Measurements from ENCODE around the gene CALML6.

Gene CALML6

DNA sequence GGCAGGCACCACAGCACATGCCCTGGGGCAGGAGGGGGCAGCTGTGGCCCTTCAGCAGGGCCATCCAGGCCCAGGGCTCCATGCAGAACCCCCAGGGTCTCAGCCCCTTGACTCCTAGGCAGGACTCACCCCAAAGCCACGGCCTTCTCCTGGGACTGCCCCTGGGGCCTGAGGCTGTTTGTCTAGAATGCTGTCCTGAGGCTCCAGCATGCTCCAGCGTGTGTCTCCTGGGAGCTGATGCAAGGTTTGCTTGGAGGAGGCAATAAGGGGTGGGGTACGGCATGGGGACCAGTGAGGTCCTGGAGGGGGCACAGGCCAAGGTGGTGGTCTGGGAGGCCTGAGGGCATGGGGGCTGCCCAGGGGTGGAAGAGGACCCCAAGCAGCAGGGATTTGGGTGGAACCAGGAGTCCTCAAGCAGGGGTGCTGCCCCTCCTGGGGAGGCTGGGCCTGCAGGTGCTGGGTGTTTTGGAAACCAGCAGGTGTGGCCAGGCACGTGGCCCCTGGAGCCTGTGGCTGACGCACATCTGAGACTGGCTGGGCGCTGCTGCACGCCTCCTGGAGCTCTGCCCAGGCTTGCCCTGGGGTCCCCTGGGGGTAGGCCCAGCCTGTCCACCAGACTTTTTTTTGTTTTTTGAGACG, 7.8 kb upstream of the CALML6 start:
- TF ChIP-seq, protein P1, sequence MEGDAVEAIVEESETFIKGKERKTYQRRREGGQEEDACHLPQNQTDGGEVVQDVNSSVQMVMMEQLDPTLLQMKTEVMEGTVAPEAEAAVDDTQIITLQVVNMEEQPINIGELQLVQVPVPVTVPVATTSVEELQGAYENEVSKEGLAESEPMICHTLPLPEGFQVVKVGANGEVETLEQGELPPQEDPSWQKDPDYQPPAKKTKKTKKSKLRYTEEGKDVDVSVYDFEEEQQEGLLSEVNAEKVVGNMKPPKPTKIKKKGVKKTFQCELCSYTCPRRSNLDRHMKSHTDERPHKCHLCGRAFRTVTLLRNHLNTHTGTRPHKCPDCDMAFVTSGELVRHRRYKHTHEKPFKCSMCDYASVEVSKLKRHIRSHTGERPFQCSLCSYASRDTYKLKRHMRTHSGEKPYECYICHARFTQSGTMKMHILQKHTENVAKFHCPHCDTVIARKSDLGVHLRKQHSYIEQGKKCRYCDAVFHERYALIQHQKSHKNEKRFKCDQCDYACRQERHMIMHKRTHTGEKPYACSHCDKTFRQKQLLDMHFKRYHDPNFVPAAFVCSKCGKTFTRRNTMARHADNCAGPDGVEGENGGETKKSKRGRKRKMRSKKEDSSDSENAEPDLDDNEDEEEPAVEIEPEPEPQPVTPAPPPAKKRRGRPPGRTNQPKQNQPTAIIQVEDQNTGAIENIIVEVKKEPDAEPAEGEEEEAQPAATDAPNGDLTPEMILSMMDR (conservative IDR thresholded peaks at IDR 0.05): no peak
- H3K27ac ChIP-seq: peak overlapping the region; percentile 82

DNA sequence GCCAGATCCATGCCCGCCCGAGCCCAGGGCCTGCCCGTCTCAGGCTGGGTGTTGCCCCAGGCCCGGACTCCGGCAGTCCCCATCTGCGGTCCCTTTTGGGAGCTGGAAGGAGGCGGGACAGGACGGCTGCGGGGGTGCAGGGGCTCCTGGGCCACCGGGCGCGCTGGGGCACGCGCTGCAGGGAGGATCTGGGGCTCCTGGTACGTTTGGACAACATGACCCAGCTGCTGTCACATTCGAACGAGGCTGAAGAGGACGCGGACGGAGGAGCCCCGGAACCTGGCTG, 6.6 kb upstream of the CALML6 start:
- peak overlapping the region; percentile 82 for H3K27ac ChIP-seq
- TF ChIP-seq, protein P1 (conservative IDR thresholded peaks at IDR 0.05): no peak

DNA sequence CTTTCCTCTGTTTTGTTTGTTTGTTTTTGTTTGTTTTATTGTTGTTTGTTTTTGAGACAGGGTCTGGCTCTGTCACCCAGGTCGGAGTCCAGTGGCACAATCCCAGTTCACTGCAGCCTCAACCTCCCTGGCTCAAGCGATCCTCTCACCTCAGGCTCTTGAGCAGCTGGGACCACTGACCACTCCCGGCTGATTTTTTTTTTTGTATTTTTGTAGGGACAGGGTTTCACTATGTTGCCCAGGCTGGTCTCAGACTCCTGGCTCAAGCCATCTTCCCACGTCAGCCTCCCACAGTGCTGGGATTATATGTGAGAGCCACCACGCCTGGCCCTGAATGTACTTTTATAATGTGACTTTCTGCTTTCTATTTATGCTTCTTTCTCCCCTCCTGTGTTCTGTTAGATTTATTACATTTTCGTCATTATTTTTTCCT, 5.0 kb upstream of the CALML6 start:
- peak overlapping the region; percentile 82 for H3K27ac ChIP-seq

DNA sequence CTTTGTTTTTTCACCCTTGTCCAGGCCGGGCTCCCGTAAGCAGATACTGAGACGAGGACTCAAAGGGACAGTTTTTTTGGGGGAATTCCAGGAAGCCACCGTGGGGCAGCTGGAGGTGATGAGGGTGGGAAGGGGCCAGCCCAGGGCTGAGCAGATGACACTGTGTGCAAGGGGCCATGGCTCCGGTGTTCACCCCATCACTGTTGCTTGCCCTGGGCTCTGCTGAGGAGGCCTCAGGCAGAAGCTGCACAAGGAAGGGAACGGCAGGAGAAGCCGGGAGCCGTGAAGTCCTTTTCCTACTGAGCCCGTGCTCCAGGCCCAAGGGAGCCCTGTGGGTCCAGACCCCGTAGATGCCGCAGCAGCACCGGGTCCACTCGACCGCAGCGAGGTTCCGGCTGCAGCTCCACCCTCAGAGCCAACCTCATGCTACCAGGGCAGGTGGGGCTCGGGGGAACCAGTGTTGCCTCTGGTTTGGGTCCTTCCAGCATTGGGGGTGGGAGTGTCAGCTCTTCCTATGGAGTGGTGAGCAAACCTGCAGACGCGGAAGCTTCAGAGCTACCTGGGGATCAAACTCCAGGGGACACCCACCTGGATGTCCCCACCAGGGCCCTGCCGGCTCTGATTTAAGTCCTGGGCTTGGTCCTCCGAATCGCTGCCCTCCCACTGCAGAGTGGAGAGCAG, 4.3 kb upstream of the CALML6 start:
- TF ChIP-seq, protein P1 (conservative IDR thresholded peaks at IDR 0.05): no peak
- no peak overlapping the region for H3K27ac ChIP-seq

More for the DNA sequence above, 5.0 kb upstream of the CALML6 start:
- TF ChIP-seq, protein P1 (conservative IDR thresholded peaks at IDR 0.05): no peak

DNA sequence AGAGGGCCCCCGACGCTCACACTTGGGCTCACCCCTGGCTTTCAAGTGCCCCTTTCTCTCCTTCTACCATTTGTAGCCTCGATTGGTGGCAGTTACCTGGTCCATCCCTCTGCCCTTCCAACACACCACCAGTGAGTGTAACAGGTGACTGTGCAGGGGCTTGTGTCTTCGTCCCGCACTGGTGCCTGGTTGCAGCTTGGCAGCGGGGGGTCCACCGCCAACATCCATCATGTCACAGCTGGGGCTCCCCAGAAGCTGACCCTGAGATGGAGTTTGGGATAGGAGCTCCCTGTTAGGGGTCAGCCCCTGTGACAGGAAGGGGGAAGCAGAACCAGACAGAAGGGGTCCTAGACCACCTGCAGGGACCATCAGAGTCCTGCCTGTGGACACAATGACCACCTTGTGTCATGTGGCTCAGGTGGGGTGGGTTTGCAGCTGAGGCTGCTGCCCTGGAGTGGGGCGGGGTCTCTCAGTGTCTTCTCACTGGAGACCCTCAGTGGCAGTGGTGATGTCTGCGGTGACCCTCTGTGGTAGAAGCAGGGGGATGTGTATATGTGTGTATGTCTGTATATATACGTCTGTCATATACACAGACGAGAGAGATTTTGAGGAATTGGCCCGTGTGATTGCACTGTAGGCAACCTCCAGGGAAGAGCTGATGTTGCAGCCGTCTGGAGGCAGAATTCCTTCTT, 3.6 kb upstream of the CALML6 start:
- TF ChIP-seq, protein P1 (conservative IDR thresholded peaks at IDR 0.05): no peak
- no peak overlapping the region for H3K27ac ChIP-seq

DNA sequence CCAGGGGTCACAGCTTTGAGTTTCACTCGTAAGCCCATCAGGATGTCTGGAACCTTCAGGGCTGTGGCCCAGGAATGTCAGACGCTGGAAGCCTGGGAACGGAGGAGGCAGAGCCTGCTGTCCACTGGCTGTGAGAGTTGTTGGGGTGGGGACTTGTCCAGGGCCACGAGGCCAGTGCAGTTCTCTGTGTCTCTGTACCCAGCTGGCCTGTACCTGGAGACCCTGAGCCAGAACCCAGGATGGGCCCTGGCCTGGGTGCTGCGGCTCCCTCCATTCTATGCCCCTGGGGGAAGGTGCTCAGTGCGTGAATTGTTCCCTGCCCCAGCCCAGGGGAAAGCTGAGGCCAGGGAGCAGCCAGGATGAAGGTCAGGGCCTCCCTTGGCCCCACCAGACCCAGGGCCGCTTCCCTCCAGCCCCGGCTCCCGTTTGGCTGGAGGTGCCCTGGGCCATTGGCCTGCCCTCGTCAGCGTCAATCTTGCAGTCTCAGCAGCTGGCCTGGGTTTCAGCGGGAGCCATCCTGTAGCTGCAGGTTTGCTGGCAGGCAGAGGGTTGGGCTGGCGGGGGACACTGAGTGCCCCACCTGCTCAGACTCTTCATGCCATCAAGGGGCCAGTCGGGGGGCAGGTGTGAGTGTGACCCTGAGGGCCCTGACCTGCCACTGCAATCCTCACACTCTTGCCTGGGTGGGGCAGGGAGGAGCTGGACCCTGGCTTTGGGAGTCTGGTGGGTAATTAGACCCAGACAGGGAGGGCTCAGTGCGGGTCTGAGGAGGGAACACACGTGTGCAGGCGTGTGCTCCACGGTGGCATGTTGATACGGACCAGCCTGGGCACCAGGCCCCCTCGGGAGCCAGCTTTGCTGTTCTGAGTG, 724 bp upstream of the CALML6 start:
- H3K27ac ChIP-seq: no peak overlapping the region
- TF ChIP-seq, protein P1 (conservative IDR thresholded peaks at IDR 0.05): no peak
